WTC11 (cell line): ENCODE measurements around the gene KCNIP4. TPM values are rescaled to one million over a fixed set of nuclear protein-coding genes. Genes with fewer than 3 reads are reported as not detected.

ENCODE experiments used
- ATAC-seq: fragments of 200-7000 bp; cut with Tn5 transposase; 2 replicates; pipeline ENCODE4 v1.10.0; 2021; ENCODE audit warnings: mild to moderate bottlenecking, moderate library complexity
- CTCF ChIA-PET: fragments of 300-600 bp; sonication (Branson Sonifier 250); formaldehyde crosslinking; loops from one replicate; lab custom pipeline; 2021; ENCODE audit warnings: antibody characterized with exemption; lab: Charles Lee
- POLR2A ChIA-PET: fragments of 350-600 bp; sonication (Branson Sonifier 250); formaldehyde crosslinking; loops from one replicate; lab custom pipeline; 2021; ENCODE audit warnings: antibody characterized with exemption; lab: Charles Lee
- DNase-seq: peaks from one replicate; pipeline ENCODE4 v3.0.0; 2021; ENCODE audit warnings: low spot score
- H3K27ac Mint-ChIP-seq: 2 replicates; pipeline ENCODE4 v1.8.0; 2021; ENCODE audit warnings: mixed read lengths
- H3K27me3 Mint-ChIP-seq: 2 replicates; pipeline ENCODE4 v1.8.0; 2021; ENCODE audit warnings: low read depth, mild to moderate bottlenecking, moderate library complexity, mixed read lengths
- H3K36me3 Mint-ChIP-seq: 2 replicates; pipeline ENCODE4 v1.8.0; 2021; ENCODE audit warnings: mixed read lengths
- H3K4me1 Mint-ChIP-seq: 2 replicates; pipeline ENCODE4 v1.8.0; 2022; ENCODE audit warnings: mixed read lengths
- H3K4me3 Mint-ChIP-seq: 2 replicates; pipeline ENCODE4 v1.8.0; 2021; ENCODE audit warnings: mild to moderate bottlenecking, moderate library complexity, mixed read lengths
- H3K9me3 Mint-ChIP-seq: 2 replicates; pipeline ENCODE4 v1.8.0; 2021; ENCODE audit warnings: mixed read lengths
- AFF4 ChIP-seq: sonication (generic); formaldehyde crosslinking; IDR thresholded peaks from 2 replicates; pipeline ENCODE4 v1.8.1; 2023; ENCODE audit warnings: mild to moderate bottlenecking, missing genetic modification reagents, borderline replicate concordance
- CBFB ChIP-seq: sonication (generic); formaldehyde crosslinking; IDR thresholded peaks from 2 replicates; pipeline ENCODE4 v1.8.1; 2022; ENCODE audit warnings: mild to moderate bottlenecking, low read depth, missing genetic modification reagents
- CTCF ChIP-seq: fragments of 200-600 bp; IDR thresholded peaks from 2 replicates; pipeline ENCODE4 v1.8.0; 2022; ENCODE audit warnings: antibody characterized with exemption
- E2F1 ChIP-seq: sonication (generic); formaldehyde crosslinking; IDR thresholded peaks from 2 replicates; pipeline ENCODE4 v1.8.0; 2022; ENCODE audit warnings: mild to moderate bottlenecking, missing genetic modification reagents
- E2F4 ChIP-seq: sonication (generic); formaldehyde crosslinking; IDR thresholded peaks from 2 replicates; pipeline ENCODE4 v1.8.1; 2022; ENCODE audit warnings: low read depth, mild to moderate bottlenecking, moderate library complexity, missing genetic modification reagents, borderline replicate concordance
- GABPB1 ChIP-seq: sonication (generic); formaldehyde crosslinking; IDR thresholded peaks from 2 replicates; pipeline ENCODE4 v1.8.1; 2023; ENCODE audit warnings: mild to moderate bottlenecking, missing genetic modification reagents
- IRF2 ChIP-seq: sonication (generic); formaldehyde crosslinking; IDR thresholded peaks from 2 replicates; pipeline ENCODE4 v1.8.0; 2022; ENCODE audit warnings: low read depth, missing genetic modification reagents, borderline replicate concordance
- JAZF1 ChIP-seq: fragments of 250-450 bp; sonication (Bioruptor Pico); IDR thresholded peaks from 2 replicates; pipeline ENCODE4 v1.9.0; 2021; ENCODE audit warnings: moderate library complexity, mild to moderate bottlenecking, inconsistent platforms
- KAT7 ChIP-seq: sonication (generic); formaldehyde crosslinking; IDR thresholded peaks from 2 replicates; pipeline ENCODE4 v1.8.1; 2023; ENCODE audit warnings: missing genetic modification reagents, mild to moderate bottlenecking, borderline replicate concordance
- MLX ChIP-seq: sonication (generic); formaldehyde crosslinking; IDR thresholded peaks from 2 replicates; pipeline ENCODE4 v1.8.1; 2023; ENCODE audit warnings: mild to moderate bottlenecking, missing genetic modification reagents, moderate library complexity
- PREB ChIP-seq: sonication (generic); formaldehyde crosslinking; IDR thresholded peaks from 2 replicates; pipeline ENCODE4 v1.8.1; 2022; ENCODE audit warnings: mild to moderate bottlenecking, missing genetic modification reagents, moderate library complexity, borderline replicate concordance
- SMAD3 ChIP-seq: sonication (generic); formaldehyde crosslinking; IDR thresholded peaks from 2 replicates; pipeline ENCODE4 v1.8.0; 2022; ENCODE audit warnings: missing genetic modification reagents, mild to moderate bottlenecking, borderline replicate concordance
- SP1 ChIP-seq: sonication (generic); formaldehyde crosslinking; conservative IDR thresholded peaks from 2 replicates; pipeline ENCODE4 v1.8.1; 2022; ENCODE audit warnings: missing genetic modification reagents
- ZBTB43 ChIP-seq: sonication (generic); formaldehyde crosslinking; IDR thresholded peaks from 2 replicates; pipeline ENCODE4 v1.8.1; 2023; ENCODE audit warnings: mild to moderate bottlenecking, missing genetic modification reagents
- ZNF121 ChIP-seq: sonication (generic); formaldehyde crosslinking; IDR thresholded peaks from 2 replicates; pipeline ENCODE4 v1.8.0; 2023; ENCODE audit warnings: missing genetic modification reagents
- total RNA-seq: library from RNA; stranded (reverse); gene quantifications from 3 replicates; pipeline ENCODE4 v1.2.3, GENCODE V29; 2021

The KCNIP4 gene
- total RNA-seq, 1 experiment from 2014 or later = not detected

- TF ChIP-seq PREB (CRISPR knock-in tag) = no peak
- no peak for TF ChIP-seq ZBTB43 (CRISPR knock-in tag)
- TF ChIP-seq E2F4 (CRISPR knock-in tag) = no peak
- TF ChIP-seq SP1 (CRISPR knock-in tag) = no peak
Measured at GRCh38 chr4:21726255-21726815, 222.2 kb downstream of the KCNIP4 start (continued).

- peaks cover 8% of the 10 kb centered on the region for H3K4me1 Mint-ChIP-seq
- ATAC-seq = no peak
- H3K27ac Mint-ChIP-seq = no peak overlapping the region
- no peaks in the 10 kb centered on the region for H3K36me3 Mint-ChIP-seq
- no peak for TF ChIP-seq JAZF1 (CRISPR knock-in tag)
- no peak for TF ChIP-seq MLX (CRISPR knock-in tag)
- TF ChIP-seq E2F1 (CRISPR knock-in tag) = no peak
- TF ChIP-seq CBFB (CRISPR knock-in tag) = no peak
- TF ChIP-seq SMAD3 (CRISPR knock-in tag) = no peak
- no peak for TF ChIP-seq IRF2 (CRISPR knock-in tag)
- no peak for TF ChIP-seq PREB (CRISPR knock-in tag)
- no peak for TF ChIP-seq ZNF121
- no peak for TF ChIP-seq AFF4 (CRISPR knock-in tag)
- no peak for TF ChIP-seq GABPB1 (CRISPR knock-in tag)
- no peak for TF ChIP-seq KAT7 (CRISPR knock-in tag)
- TF ChIP-seq CTCF = no peak
- TF ChIP-seq, all 79 proteins: peak for 0
- no peak for DNase-seq
- CTCF ChIA-PET = no interaction called here
- Mint-ChIP-seq H3K9me3 (peaks cover 4% of the 10 kb centered on the region; the same call in 1 of the 2 replicates), H3K4me3 (no peak overlapping the region), H3K27me3 (no peaks in the 10 kb centered on the region)
- POLR2A ChIA-PET = no interaction called here
Measured at GRCh38 chr4:21722157-21722839, 226.3 kb downstream of the KCNIP4 start.
